HG03571 (cell line): ENCODE measurements around the gene PPP1R12C.
"Not testable (repeated sequence)": the region's sequence is repeated elsewhere in the genome, so short reads cannot be mapped to it uniquely, and the experiment has no call there.

Source experiments
- ATAC-seq: cut with Tn5 transposase; IDR thresholded peaks from one replicate; pipeline ENCODE4 v1.9.1; 2021; ENCODE audit not compliant: unreplicated experiment

The PPP1R12C gene

DNA sequence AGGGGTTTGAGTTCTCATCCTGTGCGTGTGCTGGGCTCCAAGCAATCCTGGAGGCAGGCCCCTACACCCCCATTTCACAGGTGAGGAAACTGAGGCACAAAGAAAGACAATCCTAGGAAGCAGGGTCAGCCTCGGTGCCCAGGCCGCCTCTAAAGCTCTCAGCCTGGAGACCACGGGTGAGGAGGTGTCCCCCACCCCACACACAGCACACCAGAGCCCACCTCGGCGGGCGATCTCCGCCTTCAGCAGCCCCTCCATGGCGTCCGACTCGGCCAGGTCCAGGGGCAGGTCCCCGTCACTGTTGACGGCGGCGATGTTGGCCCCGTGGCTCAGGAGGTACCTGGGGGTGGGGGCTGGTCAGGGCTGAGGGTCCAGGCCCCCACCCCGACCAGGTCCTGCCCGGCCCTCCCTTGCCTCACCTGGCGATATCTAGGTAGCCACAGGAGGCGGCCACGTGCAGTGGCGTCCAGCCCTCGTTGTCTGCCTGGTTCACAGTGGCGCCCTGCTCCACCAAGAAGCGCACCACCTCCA lies 5.1 kb downstream of the PPP1R12C start:
- ATAC-seq: no peak

GRCh38 chr19:55111238-55111831 lies 6.1 kb downstream of the PPP1R12C start:
- no peak for ATAC-seq

DNA sequence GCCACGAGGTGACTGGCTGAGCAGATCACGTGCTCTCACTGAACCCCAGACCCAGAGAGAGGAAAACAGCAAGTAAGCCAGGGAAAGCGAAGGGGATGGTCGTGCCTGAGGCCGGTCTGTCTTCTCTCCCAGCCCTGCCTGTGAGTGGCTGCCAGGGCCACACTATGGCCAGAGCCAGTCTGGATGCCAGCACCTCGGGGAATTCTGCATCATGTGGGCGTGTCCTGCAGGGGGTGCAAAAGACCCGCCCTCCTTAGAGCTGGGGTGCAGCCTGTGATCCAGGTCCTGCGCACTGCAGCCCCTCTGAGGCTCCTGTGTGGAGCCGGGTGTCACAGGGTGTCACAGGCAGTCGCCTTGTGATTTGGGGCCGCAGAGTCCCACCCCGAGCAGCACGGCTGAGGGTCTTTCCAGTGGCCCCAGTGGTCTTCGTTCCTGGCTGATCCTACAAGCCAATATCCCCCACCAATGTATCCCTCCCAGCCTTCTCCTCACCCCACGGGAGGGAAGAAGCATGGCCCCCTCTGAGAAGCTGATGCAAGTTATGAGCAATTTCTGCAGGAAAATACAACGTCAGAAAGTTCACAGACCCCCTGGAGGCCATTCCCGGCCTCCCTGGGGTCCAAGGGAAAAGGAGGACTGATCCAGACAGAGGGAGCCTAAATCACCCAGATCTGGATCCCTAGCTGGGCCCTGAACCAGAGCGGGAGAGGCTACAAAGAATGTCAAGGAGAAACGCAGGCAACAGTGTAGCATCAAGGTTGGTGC lies 7.7 kb downstream of the PPP1R12C start:
- ATAC-seq: no peak

- not testable (repeated sequence) for ATAC-seq
Observed at GRCh38 chr19:55107252-55107651, 10.2 kb downstream of the PPP1R12C start.

DNA sequence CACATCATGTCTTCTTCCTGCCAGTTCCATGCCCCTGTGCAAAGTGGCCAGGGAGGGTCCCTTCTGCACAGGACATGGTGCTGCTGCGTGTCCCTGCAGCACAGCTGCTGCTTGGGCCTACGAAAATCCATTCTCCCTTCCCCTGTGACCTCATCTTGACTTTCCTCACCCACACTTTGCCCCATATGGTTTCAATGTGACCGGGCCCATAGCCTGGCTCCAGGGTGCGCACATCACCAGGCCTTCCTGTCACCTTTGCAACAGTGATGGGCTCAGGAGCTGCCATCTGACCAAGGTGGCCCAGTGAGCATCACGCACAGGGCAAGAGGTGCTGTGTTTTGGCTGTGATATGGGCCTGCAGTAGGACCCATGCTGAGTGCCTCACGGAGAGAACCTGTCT lies 10.8 kb downstream of the PPP1R12C start:
- no peak for ATAC-seq

- no peak for ATAC-seq
Observed at GRCh38 chr19:55105237-55105636, 12.2 kb downstream of the PPP1R12C start.

DNA sequence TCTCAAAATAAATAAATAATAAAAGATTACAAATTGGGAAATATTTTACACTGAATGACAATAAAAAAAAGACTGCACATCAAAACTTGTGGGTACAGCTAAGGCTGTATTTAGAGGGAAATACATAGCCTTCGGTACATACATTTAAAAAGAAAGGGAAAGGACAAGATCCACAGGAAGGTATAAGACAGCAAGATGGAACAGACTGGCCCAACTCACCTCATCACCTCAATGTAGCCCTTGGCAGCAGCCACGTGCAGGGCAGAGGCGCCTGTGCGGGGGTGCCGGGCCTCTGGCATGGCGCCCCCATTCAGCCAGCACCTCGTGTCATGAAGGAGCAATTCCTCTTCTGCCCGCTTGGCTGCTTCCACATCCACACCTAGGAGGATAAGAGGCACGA lies 14.2 kb downstream of the PPP1R12C start:
- no peak for ATAC-seq

DNA sequence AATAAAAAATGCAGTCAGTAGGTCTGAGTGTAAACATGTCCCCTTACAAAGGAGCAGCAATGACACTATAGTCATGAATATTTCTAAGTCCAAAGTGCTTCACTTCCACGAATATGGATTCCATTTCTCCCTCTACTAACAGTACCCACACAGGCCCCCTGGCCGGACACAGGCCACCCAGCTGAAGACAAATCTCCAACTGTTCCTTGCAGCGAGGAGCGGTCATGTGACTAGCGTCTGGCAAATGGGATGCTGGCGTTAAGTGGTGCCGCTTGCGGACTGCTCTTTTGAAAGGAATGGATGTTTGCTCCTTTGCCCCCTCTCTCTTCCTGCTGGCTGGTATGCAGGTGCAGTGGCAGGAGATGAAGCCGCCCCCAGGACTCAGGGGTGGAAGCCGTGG lies 16.2 kb downstream of the PPP1R12C start:
- no peak for ATAC-seq

GRCh38 chr19:55099557-55100506 lies 17.6 kb downstream of the PPP1R12C start:
- no peak for ATAC-seq

- no peak for ATAC-seq
Observed at GRCh38 chr19:55098716-55099556, 18.5 kb downstream of the PPP1R12C start.

- no peak for ATAC-seq
Observed at GRCh38 chr19:55097864-55098715, 19.3 kb downstream of the PPP1R12C start.

- no peak for ATAC-seq
Observed at GRCh38 chr19:55096061-55096701, 21.3 kb downstream of the PPP1R12C start.

DNA sequence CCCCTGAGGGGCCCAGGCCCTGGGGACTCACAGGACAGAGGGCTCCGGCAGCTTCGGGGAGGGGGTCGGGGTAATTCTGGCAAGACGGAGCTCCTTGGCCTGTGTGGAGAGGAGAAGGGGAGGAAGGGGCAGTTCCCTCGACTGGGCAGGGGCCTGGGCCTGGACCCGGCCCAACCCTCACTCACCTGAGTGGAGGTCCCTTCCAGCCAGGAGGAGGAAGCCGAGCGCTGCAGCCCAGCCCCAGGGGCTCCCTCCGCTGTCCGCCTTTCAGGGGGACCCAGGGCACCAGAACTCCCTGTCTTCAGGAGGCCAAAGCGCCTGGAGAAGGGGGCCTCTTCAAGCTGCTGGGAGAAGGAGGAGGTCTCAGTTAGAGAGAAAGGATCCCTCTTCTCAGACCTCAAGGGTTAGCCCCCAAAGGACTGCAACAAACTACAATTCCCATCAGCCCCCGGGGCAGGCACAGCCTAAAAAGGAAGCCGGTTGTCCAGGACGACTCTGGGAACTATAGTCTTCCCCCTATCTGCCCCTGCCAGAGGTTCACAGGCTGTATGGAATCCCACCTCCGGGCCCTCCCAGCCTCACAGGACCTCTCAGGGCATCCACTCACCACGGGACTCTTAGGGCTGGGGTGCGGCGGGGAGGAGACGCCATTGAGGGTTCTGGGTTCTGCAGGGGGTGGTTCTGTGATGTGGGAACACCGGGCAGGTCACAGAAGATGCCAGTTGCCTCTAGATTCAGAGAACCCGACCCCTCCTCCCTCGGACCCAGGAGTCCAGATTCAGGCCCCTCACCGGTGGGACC lies 22.0 kb downstream of the PPP1R12C start:
- no peak for ATAC-seq

GRCh38 chr19:55094456-55095259 lies 22.8 kb downstream of the PPP1R12C start:
- no peak for ATAC-seq

- no peak for ATAC-seq
Observed at GRCh38 chr19:55092423-55093318, 24.8 kb downstream of the PPP1R12C start.

DNA sequence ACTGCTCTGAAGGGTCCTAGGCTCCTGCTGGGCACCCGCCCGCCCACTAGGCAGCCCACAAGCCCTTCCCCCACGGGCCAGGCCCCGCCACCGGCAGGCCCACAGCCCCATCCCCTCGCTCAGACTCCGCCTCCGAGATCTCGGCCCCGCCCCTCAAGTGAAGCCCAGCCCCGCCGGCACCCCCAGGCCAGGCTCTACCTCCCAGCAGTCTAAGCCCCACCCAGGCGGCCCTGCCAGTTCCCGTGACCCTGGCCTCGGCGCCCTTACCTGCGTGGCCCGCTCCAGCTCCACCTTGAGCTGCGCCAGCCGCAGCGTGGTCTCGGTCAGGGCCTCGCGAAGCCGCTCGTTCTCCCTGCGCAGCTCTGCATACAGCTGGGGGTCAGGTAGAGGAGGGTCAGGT lies 25.5 kb downstream of the PPP1R12C start:
- no peak for ATAC-seq
